Measurements from ENCODE around the gene THBS2. TPM values are rescaled to one million over a fixed set of nuclear protein-coding genes. Genes with fewer than 3 reads are reported as not detected.

Gene THBS2
- total and polyA plus RNA-seq, 3 donors from 2014 or later = 4.8 to 17.9 (median 7.6) TPM

- Histone ChIP-seq H3K9me3 (no peaks in the 10 kb centered on the region), H3K27ac (no peak overlapping the region), H3K4me1 (no peaks in the 10 kb centered on the region), H3K4me3 (no peak overlapping the region), H3K27me3 (no peaks in the 10 kb centered on the region), H3K36me3 (ENCODE audit: low read depth, missing control alignments) (no peaks in the 10 kb centered on the region)
- TF ChIP-seq CTCF (IDR thresholded peaks at IDR 0.05) (no peak), POLR2A (IDR thresholded peaks at IDR 0.05) (no peak)
- intact Hi-C loops (cut with DNase I; ENCODE audit: low total_unique reads) = no loop called here
- no peak for DNase-seq
- WGBS, 2 donors = 78 to 90% methylated on average over 6 of the region's 6 CpGs
Measured at GRCh38 chr6:169205176-169206160, 48.2 kb downstream of the THBS2 start.

GRCh38 chr6:169204167-169204566 is 49.5 kb downstream of the THBS2 start:
- Histone ChIP-seq H3K4me1 (no peaks in the 10 kb centered on the region), H3K9me3 (no peaks in the 10 kb centered on the region), H3K4me3 (no peak overlapping the region), H3K27me3 (no peaks in the 10 kb centered on the region), H3K36me3 (ENCODE audit: low read depth, missing control alignments) (no peaks in the 10 kb centered on the region), H3K27ac (no peak overlapping the region)
- 83 to 84% methylated on average over 2 of the region's 2 CpGs for WGBS, 2 donors
- intact Hi-C loops (cut with DNase I; ENCODE audit: low total_unique reads) = no loop called here
- no peak for DNase-seq
- no peak for TF ChIP-seq CTCF (IDR thresholded peaks at IDR 0.05)
- no peak for TF ChIP-seq POLR2A (IDR thresholded peaks at IDR 0.05)

GRCh38 chr6:169201985-169202384 is 51.7 kb downstream of the THBS2 start:
- 87 to 90% methylated on average over 12 of the region's 12 CpGs for WGBS, 2 donors
- no peaks in the 10 kb centered on the region for H3K4me1 ChIP-seq
- no peaks in the 10 kb centered on the region for H3K36me3 ChIP-seq (ENCODE audit: low read depth, missing control alignments)
- intact Hi-C loops (cut with DNase I; ENCODE audit: low total_unique reads) = no loop called here
- no peaks in the 10 kb centered on the region for H3K27me3 ChIP-seq
- no peak for TF ChIP-seq CTCF (IDR thresholded peaks at IDR 0.05)
- no peak for TF ChIP-seq POLR2A (IDR thresholded peaks at IDR 0.05)
- H3K9me3 ChIP-seq = no peaks in the 10 kb centered on the region
- DNase-seq = no peak
- no peak overlapping the region for H3K4me3 ChIP-seq
- no peak overlapping the region for H3K27ac ChIP-seq

- no peaks in the 10 kb centered on the region for H3K9me3 ChIP-seq
- no peaks in the 10 kb centered on the region for H3K36me3 ChIP-seq (ENCODE audit: low read depth, missing control alignments)
- no peak overlapping the region for H3K27ac ChIP-seq
- H3K27me3 ChIP-seq = no peaks in the 10 kb centered on the region
- no peak for TF ChIP-seq POLR2A (IDR thresholded peaks at IDR 0.05)
- no peak for TF ChIP-seq CTCF (IDR thresholded peaks at IDR 0.05)
- H3K4me3 ChIP-seq = no peak overlapping the region
- no peak for DNase-seq
- H3K4me1 ChIP-seq = no peaks in the 10 kb centered on the region
- WGBS, 2 donors = 88 to 93% methylated on average over 9 to 11 of the region's 11 CpGs
- intact Hi-C loops (cut with DNase I; ENCODE audit: low total_unique reads) = no loop called here
Measured at GRCh38 chr6:169200893-169201514, 52.6 kb downstream of the THBS2 start.
